MCF 10A (cell line): Measurements from ENCODE around the gene PRDM1. TPM values are rescaled to one million over a fixed set of nuclear protein-coding genes. Genes with fewer than 3 reads are reported as not detected.

Experiments
- BruUV-seq: library from RNA; stranded (reverse); fragments of 400-500 nt; replicated peaks from 2 replicates; lab custom pipeline; 2021; lab: Mats Ljungman, UMichigan
- CTCF ChIA-PET: fragments of 300-600 bp; sonication (Branson Sonifier 250); formaldehyde crosslinking; extraction: SDS; loops from one replicate; lab custom pipeline; 2021; ENCODE audit warnings: antibody characterized with exemption, inconsistent platforms; lab: Yijun Ruan, JAX
- POLR2A ChIA-PET: fragments of 300-600, 350-650 bp; sonication (Branson Sonifier 250); formaldehyde crosslinking; extraction: SDS; loops from one replicate; lab custom pipeline; 2020; ENCODE audit warnings: antibody characterized with exemption, inconsistent platforms; lab: Yijun Ruan, JAX
- DNase-seq: peaks from one replicate; pipeline ENCODE4 v3.0.0-alpha.2; 2018; ENCODE audit not compliant: unreplicated experiment
- H3K27ac Mint-ChIP-seq: one replicate; pipeline ENCODE4 v1.8.0; 2022; ENCODE audit warnings: mild to moderate bottlenecking, low read depth, mixed read lengths; ENCODE audit not compliant: unreplicated experiment
- H3K27me3 Mint-ChIP-seq: one replicate; pipeline ENCODE4 v1.8.0; 2022; ENCODE audit warnings: mixed read lengths; ENCODE audit not compliant: insufficient read depth, unreplicated experiment
- H3K36me3 Mint-ChIP-seq: one replicate; pipeline ENCODE4 v1.8.0; 2022; ENCODE audit warnings: mild to moderate bottlenecking, moderate library complexity, mixed read lengths; ENCODE audit not compliant: insufficient read depth, unreplicated experiment
- H3K4me1 Mint-ChIP-seq: one replicate; pipeline ENCODE4 v1.8.0; 2022; ENCODE audit warnings: mixed read lengths; ENCODE audit not compliant: insufficient read depth, unreplicated experiment
- H3K4me3 Mint-ChIP-seq: one replicate; pipeline ENCODE4 v1.8.0; 2022; ENCODE audit warnings: mild to moderate bottlenecking, moderate library complexity, mixed read lengths; ENCODE audit not compliant: unreplicated experiment
- H3K9me3 Mint-ChIP-seq: one replicate; pipeline ENCODE4 v1.8.0; 2022; ENCODE audit warnings: mixed read lengths; ENCODE audit not compliant: unreplicated experiment
- CTCF ChIP-seq: fragments of 200-600 bp; IDR thresholded peaks from one replicate; pipeline ENCODE4 v1.8.0; 2022; ENCODE audit warnings: antibody characterized with exemption, mild to moderate bottlenecking; ENCODE audit not compliant: unreplicated experiment
- intact Hi-C: fragments of 100-400 bp; cut with micrococcal nuclease; formaldehyde crosslinking; loops from 2 replicates; pipeline ENCODE4 v1.14.1; 2022
- total RNA-seq: library from RNA; stranded (reverse); gene quantifications from 2 replicates; pipeline ENCODE4 v1.2.3, GENCODE V29; 2022

Gene PRDM1
- total RNA-seq, 1 experiment from 2014 or later = 13.1 TPM

GRCh38 chr6:106124015-106124414, 37.9 kb downstream of the PRDM1 start:
- intact Hi-C loops = no loop called here
- POLR2A ChIA-PET = interaction anchor here (0.6 to 2.1 kb wide), 2 partner anchors 71 to 246 kb away, joined by 3 to 6 read pairs; no protein-coding TSS in a partner anchor
- H3K4me1 Mint-ChIP-seq = peaks cover 3% of the 10 kb centered on the region

GRCh38 chr6:106124437-106125430, 38.6 kb downstream of the PRDM1 start:
- H3K9me3 Mint-ChIP-seq = no peaks in the 10 kb centered on the region
- no peak overlapping the region for H3K27ac Mint-ChIP-seq
- DNase-seq = no peak
- no peaks in the 10 kb centered on the region for H3K36me3 Mint-ChIP-seq
- H3K27me3 Mint-ChIP-seq = no peaks in the 10 kb centered on the region
- no peak for TF ChIP-seq CTCF
- ChIA-PET POLR2A (interaction anchor here (0.6 to 2.1 kb wide), 2 partner anchors 70 to 245 kb away, joined by 3 to 6 read pairs; no protein-coding TSS in a partner anchor), CTCF (no interaction called here)
- intact Hi-C loops = no loop called here
- H3K4me1 Mint-ChIP-seq = peaks cover 7% of the 10 kb centered on the region
- no TSS peak for BruUV-seq
- H3K4me3 Mint-ChIP-seq = no peak overlapping the region

More at GRCh38 chr6:106124015-106124414, 37.9 kb downstream of the PRDM1 start:
- Mint-ChIP-seq H3K36me3 (no peaks in the 10 kb centered on the region), H3K27me3 (no peaks in the 10 kb centered on the region), H3K4me3 (no peak overlapping the region), H3K27ac (no peak overlapping the region), H3K9me3 (no peaks in the 10 kb centered on the region)
- no TSS peak for BruUV-seq
- TF ChIP-seq CTCF = no peak
- no peak for DNase-seq
- CTCF ChIA-PET = no interaction called here

- TF ChIP-seq CTCF = no peak
- ChIA-PET POLR2A (interaction anchor here (0.6 kb wide), 1 partner anchor 1523 kb away, joined by 4 read pairs; no protein-coding TSS in a partner anchor), CTCF (interaction anchor here (0.6 kb wide), 1 partner anchor 79 kb away, joined by 3 read pairs; no protein-coding TSS in a partner anchor)
- no peak overlapping the region for H3K4me3 Mint-ChIP-seq
- H3K9me3 Mint-ChIP-seq = no peaks in the 10 kb centered on the region
- intact Hi-C loops = no loop called here
- no peak overlapping the region for H3K27ac Mint-ChIP-seq
- no TSS peak for BruUV-seq
- no peaks in the 10 kb centered on the region for H3K27me3 Mint-ChIP-seq
- no peaks in the 10 kb centered on the region for H3K36me3 Mint-ChIP-seq
- H3K4me1 Mint-ChIP-seq = peaks cover 14% of the 10 kb centered on the region
- DNase-seq = no peak
These were observed 39.8 kb downstream of the PRDM1 start for GRCh38 chr6:106125925-106126435.

- Mint-ChIP-seq H3K9me3 (no peaks in the 10 kb centered on the region), H3K4me3 (no peak overlapping the region), H3K27ac (no peak overlapping the region), H3K27me3 (no peaks in the 10 kb centered on the region), H3K4me1 (peaks cover 14% of the 10 kb centered on the region), H3K36me3 (no peaks in the 10 kb centered on the region)
- BruUV-seq = no TSS peak
- intact Hi-C loops = no loop called here
- no peak for DNase-seq
- TF ChIP-seq CTCF = no peak
- POLR2A ChIA-PET = interaction anchor here (0.6 kb wide), 1 partner anchor 1524 kb away, joined by 4 read pairs; no protein-coding TSS in a partner anchor
- CTCF ChIA-PET = no interaction called here
These were observed 40.3 kb downstream of the PRDM1 start for GRCh38 chr6:106126482-106126881.
